ENCODE results near the gene HAUS2.
A peak's percentile ranks its signal among the peaks of the same experiment; 100 is the strongest.
"Not testable (repeated sequence)": the region's sequence is repeated elsewhere in the genome, so short reads cannot be mapped to it uniquely, and the experiment has no call there.

The HAUS2 gene

DNA sequence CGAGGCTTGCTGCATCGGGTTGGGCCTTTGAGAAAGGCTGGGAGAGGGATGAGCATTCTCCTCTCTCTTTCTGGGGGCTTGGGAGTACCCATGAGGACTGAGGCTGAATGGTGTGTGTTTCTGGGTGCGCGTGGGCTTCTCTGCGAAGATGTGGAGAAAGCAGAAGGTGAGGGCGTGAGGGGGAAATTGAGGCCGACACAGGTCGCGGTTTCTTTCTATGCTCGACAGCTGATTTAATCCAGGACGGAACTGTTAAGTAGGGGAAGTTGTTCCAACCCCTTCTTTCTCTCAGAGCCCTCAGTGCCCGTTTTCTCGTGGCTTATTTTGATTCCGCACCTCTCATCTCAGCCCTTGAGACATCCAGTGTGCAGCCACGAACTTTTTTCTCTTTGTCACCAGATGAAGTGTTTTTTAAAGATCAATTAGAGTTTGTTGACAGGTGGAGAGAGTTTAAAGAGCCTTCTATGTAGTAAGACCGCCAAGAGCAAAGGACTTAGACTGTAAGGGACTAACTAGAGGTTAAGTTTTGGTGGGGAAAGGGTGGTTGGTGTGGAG, 27.5 kb downstream of the HAUS2 start:
- DNase-seq, result no peak

DNA sequence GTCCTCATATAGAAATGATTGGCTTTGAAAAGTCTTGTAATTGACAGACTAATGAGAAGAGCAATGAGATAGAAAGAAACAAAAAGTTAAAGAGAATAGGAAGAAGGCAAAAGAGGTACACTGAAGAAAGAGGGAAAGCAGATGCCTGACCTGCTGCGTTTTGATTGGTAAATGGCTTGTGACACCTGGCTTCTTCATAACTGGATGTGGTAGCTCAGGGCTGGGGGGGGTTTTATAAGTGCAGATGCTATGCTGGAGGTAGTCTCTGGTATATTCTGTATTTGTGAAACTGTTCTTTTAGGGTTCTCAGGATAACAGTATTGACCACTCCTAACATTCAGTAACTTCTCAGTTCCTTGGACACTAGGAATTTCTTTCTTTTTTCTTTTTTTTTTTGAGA, 28.1 kb downstream of the HAUS2 start:
- no peak for DNase-seq

- no peak for DNase-seq
Measured at GRCh38 chr15:42577514-42578031, 28.9 kb downstream of the HAUS2 start.

GRCh38 chr15:42578984-42579537, 30.4 kb downstream of the HAUS2 start:
- DNase-seq, result no peak

DNA sequence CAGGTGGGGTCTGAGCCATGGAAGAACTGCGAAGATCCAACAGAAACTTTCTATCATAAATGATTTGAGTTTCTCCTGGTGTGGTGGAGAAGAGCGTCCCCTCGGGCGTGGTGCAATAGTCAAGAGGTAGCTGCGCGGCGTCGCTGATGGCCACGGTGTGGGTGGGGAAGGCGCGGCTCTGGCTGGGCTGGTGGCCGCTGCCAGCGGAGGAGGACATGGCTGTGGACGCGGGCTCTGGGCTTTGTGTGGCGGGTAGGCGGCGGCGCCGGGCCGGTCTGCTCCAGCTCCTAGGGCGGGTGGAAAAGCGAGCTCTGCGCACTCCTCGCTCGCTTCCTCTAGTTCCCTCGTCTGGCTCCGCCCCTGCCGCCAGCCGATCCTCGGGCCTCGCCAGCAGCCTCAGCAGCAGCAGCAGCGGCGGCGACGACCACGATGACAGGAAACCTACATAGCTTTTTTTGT, 32.7 kb downstream of the HAUS2 start:
- DNase-seq, result peak; percentile 72 to 88

DNA sequence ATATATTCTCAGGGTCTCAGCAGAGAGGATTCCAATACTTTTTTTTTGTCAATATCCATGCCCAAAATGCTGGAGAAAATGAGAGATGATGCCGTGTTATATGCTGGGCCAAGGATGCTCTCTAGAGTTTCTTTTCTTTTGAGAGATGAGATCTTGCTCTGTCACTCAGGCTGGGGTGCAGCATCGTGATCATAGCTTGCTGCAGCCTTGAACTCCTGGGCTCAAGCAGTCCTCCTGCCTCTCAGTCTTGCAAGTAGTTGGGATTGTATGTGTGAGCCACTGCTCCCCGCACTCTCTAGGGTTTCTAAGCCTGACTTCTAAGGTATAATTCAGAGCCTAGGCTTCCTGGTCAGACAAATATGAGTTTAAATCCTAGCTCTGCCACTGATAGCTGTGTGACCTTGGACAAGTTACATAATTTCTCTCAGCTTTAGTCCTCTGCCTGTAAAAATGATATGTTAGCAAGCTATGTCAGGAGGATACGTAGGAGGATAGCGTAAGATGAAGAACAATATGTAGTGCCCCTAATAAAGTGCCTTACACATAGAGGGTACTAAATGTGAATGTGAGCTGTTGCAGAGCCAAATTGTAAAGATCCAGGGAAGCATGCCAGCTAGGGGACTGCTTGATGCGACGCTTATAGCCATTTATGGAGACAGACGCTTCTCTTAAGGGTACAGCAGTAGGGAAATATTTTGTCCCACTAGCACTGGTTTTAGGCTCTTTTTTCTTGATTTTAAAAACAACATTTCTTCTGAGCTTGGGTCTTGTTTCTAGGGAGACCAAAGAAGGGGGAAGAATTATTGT, 34.1 kb downstream of the HAUS2 start:
- no peak for DNase-seq

GRCh38 chr15:42584031-42584765, 35.6 kb downstream of the HAUS2 start:
- no peak for DNase-seq

GRCh38 chr15:42590619-42591237, 42.1 kb downstream of the HAUS2 start:
- DNase-seq, result no peak

GRCh38 chr15:42591238-42591934, 42.7 kb downstream of the HAUS2 start:
- DNase-seq, result no peak

- no peak for DNase-seq
Measured at GRCh38 chr15:42592716-42593115, 44.1 kb downstream of the HAUS2 start.

DNA sequence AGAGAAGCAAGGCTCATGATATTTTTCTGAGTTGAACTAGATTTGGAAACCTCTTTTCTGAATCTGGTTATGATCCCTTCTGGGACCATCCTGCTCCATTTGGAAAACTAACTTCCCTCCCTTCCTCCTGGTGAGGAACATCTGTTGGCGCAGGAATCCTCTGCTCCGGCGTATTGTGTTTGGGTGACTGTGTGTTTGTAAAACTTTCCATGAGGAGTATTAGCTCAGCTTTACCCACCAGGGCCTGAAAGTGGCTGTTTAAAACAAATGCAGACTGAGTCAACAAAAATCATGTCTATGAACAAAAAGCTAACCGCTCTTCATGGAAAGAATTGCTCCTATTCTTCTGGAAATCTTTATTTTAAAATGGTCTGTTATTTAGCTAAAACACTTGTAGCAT, 44.5 kb downstream of the HAUS2 start:
- no peak for DNase-seq

DNA sequence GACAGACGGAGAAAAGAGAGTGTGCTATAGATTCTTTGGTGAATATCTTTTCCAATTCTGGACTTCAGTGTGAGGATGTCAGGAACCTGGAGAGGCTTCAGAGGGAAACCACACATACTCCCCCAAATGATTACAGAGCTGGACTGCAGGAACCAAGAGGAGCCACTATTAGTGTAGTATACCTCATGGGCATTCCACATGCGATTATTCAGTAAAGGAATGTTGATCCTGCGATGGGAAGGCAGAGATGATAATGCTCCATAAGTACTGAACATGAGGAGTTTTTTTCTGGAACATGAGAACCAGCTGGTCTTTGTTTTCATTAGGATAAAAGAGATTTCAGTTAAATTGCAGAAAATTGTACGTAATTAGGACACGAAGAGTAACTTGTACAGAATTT, 45.5 kb downstream of the HAUS2 start:
- DNase-seq, result no peak

GRCh38 chr15:42595626-42596240, 47.1 kb downstream of the HAUS2 start:
- no peak for DNase-seq

DNA sequence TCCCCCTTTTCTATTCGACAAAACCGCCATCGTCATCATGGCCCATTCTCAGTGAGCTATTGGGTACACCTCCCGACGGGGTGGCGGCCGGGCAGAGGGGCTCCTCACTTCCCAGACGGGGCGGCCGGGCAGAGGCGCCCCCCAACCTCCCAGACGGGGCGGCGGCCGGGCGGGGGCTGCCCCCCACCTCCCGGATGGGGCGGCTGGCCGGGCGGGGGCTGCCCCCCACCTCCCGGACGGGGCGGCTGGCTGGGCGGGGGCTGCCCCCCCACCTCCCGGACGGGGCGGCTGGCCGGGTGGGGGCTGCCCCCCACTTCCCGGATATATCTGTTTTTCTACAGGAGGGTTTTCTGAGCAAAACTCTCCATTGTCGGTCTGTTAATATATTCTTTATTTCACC, 52.7 kb downstream of the HAUS2 start:
- DNase-seq, result not testable (repeated sequence)

- no peak for DNase-seq
Measured at GRCh38 chr15:42602501-42602900, 53.9 kb downstream of the HAUS2 start.

- no peak for DNase-seq
Measured at GRCh38 chr15:42603978-42604377, 55.3 kb downstream of the HAUS2 start.

GRCh38 chr15:42604894-42605744, 56.5 kb downstream of the HAUS2 start:
- DNase-seq, result no peak

DNA sequence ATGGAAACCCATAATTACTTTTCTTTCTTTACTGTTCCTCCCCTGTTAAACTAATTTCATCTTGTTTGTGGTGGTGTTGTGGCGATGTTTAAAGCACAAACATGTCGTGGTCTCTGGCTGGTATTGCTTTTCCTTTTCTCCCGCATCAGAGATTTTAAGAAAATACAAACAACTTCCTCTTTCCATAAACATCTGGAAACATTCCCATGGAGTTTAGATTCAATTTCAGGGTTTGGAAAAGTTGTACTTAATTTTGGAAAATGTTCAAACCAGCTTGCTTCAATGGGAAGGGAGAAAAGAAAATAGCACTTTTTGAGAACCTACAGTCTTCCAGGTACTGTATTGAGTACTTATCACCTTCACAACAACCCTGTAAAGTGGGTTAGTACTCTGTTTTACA, 57.2 kb downstream of the HAUS2 start:
- no peak for DNase-seq

DNA sequence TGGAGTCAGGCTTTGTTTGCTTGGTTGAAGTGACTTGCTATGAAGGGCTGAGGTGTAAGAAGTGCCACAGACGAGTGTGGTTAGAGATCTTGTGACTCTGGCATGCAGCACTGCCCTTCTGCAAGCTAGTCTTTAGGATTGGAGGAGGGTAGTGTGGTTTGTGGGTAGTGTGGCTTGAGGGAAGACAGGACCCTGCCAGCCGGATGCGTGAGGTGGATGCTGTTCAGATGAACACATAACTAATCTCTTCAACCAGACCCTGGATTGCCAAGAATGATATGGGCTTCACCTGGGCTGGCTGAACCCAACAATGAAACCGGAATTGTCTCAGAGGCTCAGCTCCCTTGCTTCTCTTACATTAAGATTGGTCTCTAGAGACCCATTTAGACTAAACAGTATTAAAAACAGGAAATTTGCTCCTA, 59.5 kb downstream of the HAUS2 start:
- no peak for DNase-seq

- no peak for DNase-seq
Measured at GRCh38 chr15:42608752-42609488, 60.3 kb downstream of the HAUS2 start.
